PC-3 (cell line): ENCODE data around the gene CD58. TPM values are rescaled to one million over a fixed set of nuclear protein-coding genes. Genes with fewer than 3 reads are reported as not detected.

Experiments used
- ATAC-seq: fragments of 200-7000 bp; cut with Tn5 transposase; 2 replicates; pipeline ENCODE4 v1.9.1; 2020; ENCODE audit warnings: mild to moderate bottlenecking, moderate library complexity
- BruUV-seq: library from RNA; stranded (reverse); fragments of 400-500 nt; replicated peaks from 2 replicates; lab custom pipeline; 2021; lab: Mats Ljungman, UMichigan
- CTCF ChIA-PET: fragments of 300-600 bp; sonication (Branson Sonifier 250); formaldehyde crosslinking; loops from one replicate; lab custom pipeline; 2022; ENCODE audit warnings: antibody characterized with exemption; lab: Charles Lee
- POLR2A ChIA-PET: fragments of 300-600 bp; sonication (Branson Sonifier 250); formaldehyde crosslinking; loops from one replicate; lab custom pipeline; 2022; ENCODE audit warnings: antibody characterized with exemption; ENCODE audit not compliant: unreplicated experiment; lab: Charles Lee
- DNase-seq: peaks from one replicate; pipeline ENCODE4 v3.0.0-alpha.2; 2015
- H2AFZ ChIP-seq: fragments of 300-600 bp; sonication (generic); 2 replicates; pipeline ENCODE4 v1.6.0; 2016; ENCODE audit warnings: antibody characterized with exemption, low read length
- H3F3A ChIP-seq: fragments of 300-600 bp; sonication (generic); one replicate; pipeline ENCODE4 v1.6.0; 2017; ENCODE audit warnings: antibody characterized with exemption, low read length, control low read depth, mild to moderate bottlenecking; ENCODE audit not compliant: unreplicated experiment
- H3K27ac ChIP-seq: fragments of 300-600 bp; sonication (generic); 2 replicates; pipeline ENCODE4 v1.5.1; 2016; ENCODE audit warnings: mild to moderate bottlenecking, low read length
- H3K27me3 ChIP-seq: fragments of 300-600 bp; sonication (generic); 2 replicates; pipeline ENCODE4 v1.6.1; 2016; ENCODE audit warnings: low read length, mixed read lengths
- H3K36me3 ChIP-seq: fragments of 300-600 bp; sonication (generic); 2 replicates; pipeline ENCODE4 v1.6.1; 2016; ENCODE audit warnings: low read depth, mixed run types, low read length, mixed read lengths
- H3K4me1 ChIP-seq: fragments of 300-600 bp; sonication (generic); 2 replicates; pipeline ENCODE4 v1.5.1; 2016; ENCODE audit warnings: low read length; ENCODE audit not compliant: insufficient read depth
- H3K4me2 ChIP-seq: fragments of 300-600 bp; sonication (generic); 2 replicates; pipeline ENCODE4 v1.6.0; 2016; ENCODE audit warnings: low read length
- H3K4me3 ChIP-seq: fragments of 300-600 bp; sonication (generic); 2 replicates; pipeline ENCODE4 v1.5.1; 2016; ENCODE audit warnings: mild to moderate bottlenecking, low read length, mixed read lengths
- H3K79me2 ChIP-seq: fragments of 300-600 bp; sonication (generic); 2 replicates; pipeline ENCODE4 v1.6.1; 2017; ENCODE audit warnings: low read length, mixed read lengths
- H3K9ac ChIP-seq: fragments of 300-600 bp; sonication (generic); 2 replicates; pipeline ENCODE4 v1.6.0; 2016; ENCODE audit warnings: mild to moderate bottlenecking, low read length
- H3K9me2 ChIP-seq: fragments of 300-600 bp; sonication (generic); replicated peaks from 2 replicates; pipeline ENCODE4 v1.6.1; 2016; ENCODE audit warnings: mixed run types, low read length, mixed read lengths
- H3K9me3 ChIP-seq: fragments of 300-600 bp; sonication (generic); 2 replicates; pipeline ENCODE4 v1.6.1; 2016; ENCODE audit warnings: low read length, mixed read lengths
- H4K20me1 ChIP-seq: fragments of 300-600 bp; sonication (generic); 2 replicates; pipeline ENCODE4 v1.6.1; 2016; ENCODE audit warnings: low read length, mixed read lengths
- EZH2 ChIP-seq: fragments of 300-600 bp; sonication (generic); IDR thresholded peaks from one replicate; pipeline ENCODE4 v1.6.1; 2017; ENCODE audit warnings: antibody characterized with exemption, mild to moderate bottlenecking, low read length; ENCODE audit not compliant: unreplicated experiment
- EZH2phosphoT487 ChIP-seq: fragments of 300-600 bp; sonication (generic); IDR thresholded peaks from 2 replicates; pipeline ENCODE4 v1.6.1; 2018; ENCODE audit warnings: mild to moderate bottlenecking, antibody characterized with exemption, low read length, borderline replicate concordance
- intact Hi-C: fragments of 100-400 bp; cut with micrococcal nuclease; formaldehyde crosslinking; loops from 2 replicates; pipeline ENCODE4 v1.9.0; 2023
- total RNA-seq: library from RNA; depleted of rRNA; stranded (reverse); fragments of >200 nt; gene quantifications from 2 replicates; pipeline ENCODE4 v1.2.3, GENCODE V29; 2014
- TF ChIP-seq, protein P1 (sequence below): fragments of 300-600 bp; sonication (generic); conservative IDR thresholded peaks from 2 replicates; pipeline ENCODE4 v1.5.1; 2017; ENCODE audit warnings: antibody characterized with exemption, low read depth, mild to moderate bottlenecking, low read length

The CD58 gene
- total RNA-seq, 1 experiment from 2014 or later: 26.9 TPM

DNA sequence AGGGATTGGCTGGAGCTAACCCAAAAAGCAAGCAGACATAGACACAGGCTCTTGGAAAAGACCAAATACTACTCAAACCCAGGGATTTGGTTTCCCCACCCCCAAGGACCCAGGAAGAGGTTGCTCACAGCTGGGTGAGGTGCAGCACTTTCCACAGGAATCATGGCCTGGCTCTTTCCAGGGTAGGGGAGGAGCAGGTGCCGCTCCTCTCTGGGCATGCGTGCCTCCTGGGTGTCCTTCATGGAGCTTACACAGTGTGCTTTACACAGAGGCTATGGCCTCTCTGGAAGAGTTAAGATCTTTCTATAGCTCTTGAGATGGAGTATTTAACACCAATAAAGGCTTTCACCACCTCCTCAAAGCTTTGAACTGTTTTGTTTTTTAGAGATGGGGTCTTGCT is 88.3 kb downstream of the CD58 start:
- no peak overlapping the region for H3K27ac ChIP-seq
- no peaks in the 10 kb centered on the region for H3K79me2 ChIP-seq
- no TSS peak for BruUV-seq
- no peak overlapping the region for H2AFZ ChIP-seq
- TF ChIP-seq EZH2phosphoT487: no peak
- no peak for TF ChIP-seq EZH2
- TF ChIP-seq, protein P1, sequence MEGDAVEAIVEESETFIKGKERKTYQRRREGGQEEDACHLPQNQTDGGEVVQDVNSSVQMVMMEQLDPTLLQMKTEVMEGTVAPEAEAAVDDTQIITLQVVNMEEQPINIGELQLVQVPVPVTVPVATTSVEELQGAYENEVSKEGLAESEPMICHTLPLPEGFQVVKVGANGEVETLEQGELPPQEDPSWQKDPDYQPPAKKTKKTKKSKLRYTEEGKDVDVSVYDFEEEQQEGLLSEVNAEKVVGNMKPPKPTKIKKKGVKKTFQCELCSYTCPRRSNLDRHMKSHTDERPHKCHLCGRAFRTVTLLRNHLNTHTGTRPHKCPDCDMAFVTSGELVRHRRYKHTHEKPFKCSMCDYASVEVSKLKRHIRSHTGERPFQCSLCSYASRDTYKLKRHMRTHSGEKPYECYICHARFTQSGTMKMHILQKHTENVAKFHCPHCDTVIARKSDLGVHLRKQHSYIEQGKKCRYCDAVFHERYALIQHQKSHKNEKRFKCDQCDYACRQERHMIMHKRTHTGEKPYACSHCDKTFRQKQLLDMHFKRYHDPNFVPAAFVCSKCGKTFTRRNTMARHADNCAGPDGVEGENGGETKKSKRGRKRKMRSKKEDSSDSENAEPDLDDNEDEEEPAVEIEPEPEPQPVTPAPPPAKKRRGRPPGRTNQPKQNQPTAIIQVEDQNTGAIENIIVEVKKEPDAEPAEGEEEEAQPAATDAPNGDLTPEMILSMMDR: no peak
- H3K4me2 ChIP-seq: no peak overlapping the region
- H3K9me2 ChIP-seq: no peaks in the 10 kb centered on the region
- no peak overlapping the region for H3K9ac ChIP-seq
- no peaks in the 10 kb centered on the region for H3F3A ChIP-seq
- no peaks in the 10 kb centered on the region for H3K27me3 ChIP-seq
- no peak overlapping the region for H3K4me3 ChIP-seq
- ChIA-PET POLR2A (no interaction called here), CTCF (no interaction called here)
- no peak for DNase-seq
- H3K9me3 ChIP-seq: no peaks in the 10 kb centered on the region
- peaks cover 29% of the 10 kb centered on the region for H3K4me1 ChIP-seq
- no peaks in the 10 kb centered on the region for H4K20me1 ChIP-seq
- ATAC-seq: no peak
- no peaks in the 10 kb centered on the region for H3K36me3 ChIP-seq
- intact Hi-C loops: loop anchor here (10.0 kb wide), 1 partner anchor 78 kb away; no protein-coding TSS in a partner anchor

DNA sequence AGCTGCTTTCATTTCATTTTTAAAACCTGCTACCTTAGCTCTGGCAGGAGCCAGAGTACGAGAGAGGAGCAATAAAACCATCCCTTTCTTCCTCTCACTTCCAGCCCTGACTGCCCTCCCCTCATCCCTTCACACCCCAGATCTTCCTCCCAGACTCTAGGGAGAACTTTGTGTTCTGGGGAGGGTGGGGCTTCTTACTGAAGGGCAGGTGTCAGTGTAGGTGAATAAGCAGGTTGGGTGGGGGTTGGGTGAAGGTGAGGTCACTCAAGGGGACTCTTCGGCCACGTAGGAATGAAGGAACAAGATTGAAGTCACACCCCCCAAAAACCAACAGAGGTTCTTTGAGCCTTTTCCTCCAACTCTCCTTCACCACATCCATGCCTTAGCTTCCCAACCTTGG is 88.9 kb downstream of the CD58 start:
- DNase-seq: no peak
- Histone ChIP-seq H3K9me2 (no peaks in the 10 kb centered on the region), H3K9me3 (no peaks in the 10 kb centered on the region), H3K4me2 (no peak overlapping the region), H3K4me1 (peaks cover 23% of the 10 kb centered on the region), H3K36me3 (no peaks in the 10 kb centered on the region), H4K20me1 (no peaks in the 10 kb centered on the region), H3K27me3 (no peaks in the 10 kb centered on the region), H3K27ac (no peak overlapping the region), H2AFZ (no peak overlapping the region), H3F3A (no peaks in the 10 kb centered on the region), H3K9ac (no peak overlapping the region), H3K79me2 (no peaks in the 10 kb centered on the region), H3K4me3 (no peak overlapping the region)
- BruUV-seq: no TSS peak
- CTCF ChIA-PET: no interaction called here
- POLR2A ChIA-PET: no interaction called here
- intact Hi-C loops: loop anchor here (10.0 kb wide), 1 partner anchor 77 kb away; no protein-coding TSS in a partner anchor
- no peak for ATAC-seq
- TF ChIP-seq EZH2phosphoT487: no peak
- TF ChIP-seq, protein P1: no peak
- TF ChIP-seq EZH2: no peak

DNA sequence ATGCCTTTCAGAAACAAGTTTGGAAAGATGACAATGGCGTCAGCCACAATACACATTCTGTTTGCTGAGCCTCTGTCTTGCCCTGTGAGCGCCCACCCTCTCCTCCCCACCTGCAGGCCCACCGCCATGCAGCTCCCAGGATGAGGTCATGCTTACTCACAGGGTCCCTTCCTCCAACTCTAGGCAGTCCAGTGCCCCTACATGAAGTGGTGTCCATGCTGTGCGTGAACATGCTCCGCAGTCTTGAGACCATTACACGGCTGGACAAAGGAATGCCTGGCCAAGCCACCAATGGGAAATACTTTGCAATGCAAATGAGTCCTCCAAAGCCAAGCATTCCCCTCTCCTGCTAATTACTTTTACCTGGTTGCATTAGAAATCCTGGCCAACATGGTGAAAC is 92.2 kb downstream of the CD58 start:
- intact Hi-C loops: no loop called here
- ChIA-PET CTCF (no interaction called here), POLR2A (no interaction called here)
- H3F3A ChIP-seq: no peaks in the 10 kb centered on the region
- no TSS peak for BruUV-seq
- no peaks in the 10 kb centered on the region for H3K36me3 ChIP-seq
- no peak overlapping the region for H3K4me3 ChIP-seq
- H3K9me3 ChIP-seq: no peaks in the 10 kb centered on the region
- no peaks in the 10 kb centered on the region for H3K4me1 ChIP-seq
- no peak for ATAC-seq
- no peaks in the 10 kb centered on the region for H3K79me2 ChIP-seq
- no peaks in the 10 kb centered on the region for H3K9me2 ChIP-seq
- H2AFZ ChIP-seq: no peak overlapping the region
- no peak overlapping the region for H3K9ac ChIP-seq
- no peak for DNase-seq
- H3K4me2 ChIP-seq: no peak overlapping the region
- no peak overlapping the region for H3K27ac ChIP-seq
- H4K20me1 ChIP-seq: no peaks in the 10 kb centered on the region
- no peaks in the 10 kb centered on the region for H3K27me3 ChIP-seq
- TF ChIP-seq EZH2phosphoT487 (no peak), EZH2 (no peak)
- TF ChIP-seq, protein P1: no peak
